Activated T-cell treated with anti-CD3 and anti-CD28 coated beads, Interleukin-2, amount 50 U/mL, for 1 hour (primary cell): ENCODE results near the gene DBT.
A peak's percentile ranks its signal among the peaks of the same experiment; 100 is the strongest.
"Not testable (repeated sequence)": the region's sequence is repeated elsewhere in the genome, so short reads cannot be mapped to it uniquely, and the experiment has no call there.

ENCODE experiments used
- DNase-seq: peaks from one replicate; pipeline ENCODE4 v3.0.0-alpha.2; 2020

DBT gene

DNA sequence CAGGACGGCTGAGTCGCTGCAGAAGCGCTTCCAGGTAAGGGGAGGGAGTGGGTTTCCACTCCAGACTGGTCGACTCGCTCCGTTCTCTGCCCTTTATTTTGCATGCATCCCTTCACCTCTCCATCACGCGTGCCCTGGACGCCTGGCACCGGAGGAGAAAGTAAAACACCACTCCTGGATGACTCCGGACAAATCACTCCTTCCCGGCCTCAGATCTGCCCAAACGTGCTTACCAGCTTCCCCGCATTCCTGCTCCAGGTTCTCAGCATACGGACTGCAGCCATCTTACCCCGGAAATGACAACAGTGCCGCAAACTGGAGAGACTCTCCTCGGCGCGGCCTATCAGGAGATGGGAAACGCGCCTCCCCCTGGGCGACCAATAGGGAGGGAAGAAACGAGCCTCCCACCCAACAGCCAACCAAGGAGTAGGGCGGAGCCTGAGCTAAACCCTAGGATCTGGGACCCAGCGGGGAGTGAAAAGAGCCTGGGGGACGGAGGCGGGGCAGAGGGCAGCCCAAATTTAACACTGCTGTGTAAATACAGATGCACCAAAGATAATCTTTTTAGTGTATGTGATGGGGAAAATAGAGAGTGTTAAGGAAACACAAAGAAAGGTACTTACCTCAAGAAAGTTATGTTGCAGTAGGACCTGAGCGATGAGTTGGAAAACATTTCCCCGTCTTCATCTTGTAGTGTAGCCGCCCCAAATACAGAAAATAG is at the start of gene DBT:
Gene DBT, minus strand, starts transcription at position 298 of the 721 bp plus-strand sequence. Its CDS starts 14 bp downstream, at position 284.
- DNase-seq = peak; percentile 86

DNA sequence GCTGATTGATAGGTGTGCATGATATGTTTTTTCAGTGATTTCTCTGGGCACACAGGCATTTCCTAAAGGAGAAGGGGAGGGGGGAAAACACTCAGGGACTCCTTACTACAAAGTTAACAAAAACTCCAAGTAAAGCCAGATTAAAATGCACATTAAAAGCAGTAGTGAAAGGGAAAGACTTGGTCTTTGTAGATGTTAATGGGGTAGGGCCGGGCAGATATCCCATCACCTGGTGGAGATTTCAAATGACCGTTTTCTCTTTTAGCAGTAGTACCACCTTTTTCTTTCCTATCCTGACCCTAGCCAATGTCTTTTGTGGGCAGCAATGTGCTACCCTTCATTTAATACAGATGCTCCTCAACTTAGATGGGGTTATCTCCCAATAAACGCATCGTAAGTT is 48.9 kb upstream of the DBT start:
- no peak for DNase-seq

DNA sequence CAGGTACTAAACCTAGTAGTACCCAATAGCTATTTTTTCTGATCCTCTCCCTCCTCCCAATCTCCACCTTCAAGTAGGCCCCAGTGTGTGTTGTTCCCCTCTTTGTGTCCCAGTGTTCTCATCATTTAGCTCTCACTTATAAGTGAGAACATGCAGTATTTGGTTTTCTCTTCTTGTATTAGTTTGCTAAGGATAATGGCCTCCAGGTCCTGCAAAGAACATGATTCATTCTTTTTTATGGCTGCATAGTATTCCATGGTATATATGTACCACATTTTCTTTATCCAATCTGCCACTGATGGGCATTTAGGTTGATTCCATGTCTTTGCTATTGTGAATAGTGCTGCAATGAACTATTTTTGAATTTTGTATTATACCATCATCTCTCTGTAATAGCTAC is 47.4 kb upstream of the DBT start:
- not testable (repeated sequence) for DNase-seq

DNA sequence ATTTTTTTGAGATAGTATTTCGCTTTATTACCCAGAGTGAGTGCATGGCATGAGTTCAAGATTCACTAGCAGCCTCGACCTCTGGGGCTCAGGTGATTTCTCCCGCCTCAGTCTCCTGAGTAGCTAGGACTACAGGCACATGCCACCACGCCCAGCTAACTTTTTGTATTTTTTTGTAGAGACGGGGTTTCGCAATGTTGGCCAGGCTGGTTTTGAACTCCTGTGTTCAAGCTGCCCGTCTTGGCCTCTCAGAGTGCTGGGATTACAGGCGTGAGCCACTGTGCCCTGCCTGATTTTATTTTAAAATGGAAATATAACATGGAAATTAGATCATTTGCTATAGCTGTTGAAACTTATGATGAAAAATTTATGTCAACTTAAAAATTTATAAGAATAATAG is 46.5 kb upstream of the DBT start:
- DNase-seq = no peak

DNA sequence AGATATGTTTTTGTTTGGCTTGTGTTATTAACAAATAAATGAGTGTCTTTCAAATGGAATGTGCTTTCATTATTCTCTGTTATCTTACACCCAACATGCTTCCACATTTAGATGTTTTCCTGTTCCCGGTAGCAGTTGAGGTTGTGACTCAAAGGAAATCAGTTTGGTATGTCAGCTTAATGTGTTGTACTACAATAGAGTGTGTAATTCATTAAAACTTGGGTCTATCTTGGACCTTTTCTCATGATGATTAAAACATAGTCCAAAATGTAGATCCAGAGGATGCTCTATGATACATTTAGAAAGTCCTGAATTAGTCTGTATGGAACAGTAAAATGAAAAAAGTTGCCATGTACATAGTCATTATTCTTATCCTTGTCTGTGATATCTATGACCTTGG is 43.1 kb upstream of the DBT start:
- no peak for DNase-seq

DNA sequence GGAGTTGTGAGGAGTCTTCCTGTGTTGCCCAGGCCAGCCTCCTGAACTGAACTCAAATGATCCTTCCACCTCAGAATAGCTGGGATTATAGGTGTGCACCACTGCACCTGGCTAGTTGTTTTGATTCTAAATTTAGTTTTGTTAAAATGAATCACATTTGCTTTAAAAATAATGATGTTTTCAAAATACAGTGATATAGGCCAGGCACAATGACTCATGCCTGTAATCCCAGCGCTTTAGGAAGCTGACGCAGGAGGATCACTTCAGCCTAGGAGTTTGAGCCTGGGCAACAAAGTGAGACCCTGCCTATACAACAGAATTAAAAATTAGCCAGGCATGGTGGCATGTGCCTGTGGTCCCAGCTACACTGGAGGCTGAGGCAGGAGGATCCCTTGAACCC is 40.7 kb upstream of the DBT start:
- DNase-seq = no peak

DNA sequence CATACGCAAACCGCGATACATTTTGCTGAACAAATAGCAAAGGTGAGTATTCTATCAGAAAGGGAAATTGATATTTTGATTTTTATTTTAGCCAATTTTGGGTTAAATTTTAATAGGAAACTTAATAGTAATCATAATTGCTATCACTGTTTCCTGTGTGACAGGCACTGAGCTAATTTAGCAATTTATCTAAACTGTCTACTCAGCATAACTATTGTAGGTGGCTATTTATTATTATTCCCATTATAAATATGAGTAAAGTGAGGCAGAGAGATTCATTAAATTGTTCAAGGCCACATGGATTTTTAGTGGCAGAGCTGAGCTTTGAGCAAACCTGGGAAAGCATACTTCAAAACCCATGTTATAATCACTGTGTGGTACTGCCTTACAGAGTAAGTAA is 37.5 kb upstream of the DBT start:
- no peak for DNase-seq

DNA sequence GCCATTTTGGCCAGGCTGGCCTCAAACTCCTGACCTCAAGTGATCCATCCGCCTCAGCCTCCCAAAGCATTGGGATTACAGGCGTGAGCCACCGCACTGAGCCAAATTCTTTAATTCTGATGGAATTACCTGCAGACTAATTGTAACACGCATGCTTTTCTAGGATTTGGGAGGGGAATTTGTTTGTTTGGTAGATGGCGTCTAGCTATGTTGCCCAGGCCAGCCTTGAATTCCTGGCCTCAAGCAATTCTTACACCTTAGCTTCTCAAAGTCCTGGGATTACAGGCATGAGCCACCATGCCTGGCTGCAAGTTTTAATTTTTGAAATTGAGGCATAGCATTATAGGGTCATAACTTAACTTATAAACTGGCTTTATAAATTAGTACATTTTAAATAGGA is 35.0 kb upstream of the DBT start:
- DNase-seq = no peak

DNA sequence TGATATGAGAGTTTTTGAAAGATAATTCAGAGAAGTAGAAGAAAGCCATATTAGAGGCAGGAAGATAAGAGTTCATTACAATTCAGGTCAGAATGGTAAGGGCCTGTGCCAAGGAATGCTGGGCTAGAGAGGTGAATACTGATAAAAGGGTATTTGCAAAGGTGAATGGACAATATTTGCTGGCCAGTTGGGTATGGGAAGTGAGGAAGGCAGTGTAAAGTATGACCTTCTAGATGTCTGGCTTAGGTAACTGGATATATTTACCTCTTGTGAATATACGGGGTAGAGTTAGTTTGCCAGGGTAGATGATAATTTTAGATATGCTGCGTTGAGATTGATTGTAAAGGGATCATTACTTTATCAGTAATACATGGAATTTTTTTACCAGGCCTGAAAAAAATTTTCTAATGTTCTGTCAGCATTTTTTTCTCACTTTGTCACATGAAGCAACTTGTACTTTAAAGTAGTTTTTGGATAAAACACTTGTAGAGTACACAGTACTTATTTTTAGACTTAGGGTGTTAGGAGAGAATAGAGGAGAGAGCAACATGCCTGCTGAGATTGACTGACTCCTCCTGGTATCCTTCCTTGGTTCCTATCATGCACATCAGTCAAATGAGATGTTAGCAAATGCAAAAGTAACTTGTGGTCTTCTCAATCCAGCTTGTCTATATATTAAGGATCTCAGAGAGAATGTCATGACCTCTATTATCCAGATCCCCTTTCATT is 30.5 kb upstream of the DBT start:
- DNase-seq = no peak

DNA sequence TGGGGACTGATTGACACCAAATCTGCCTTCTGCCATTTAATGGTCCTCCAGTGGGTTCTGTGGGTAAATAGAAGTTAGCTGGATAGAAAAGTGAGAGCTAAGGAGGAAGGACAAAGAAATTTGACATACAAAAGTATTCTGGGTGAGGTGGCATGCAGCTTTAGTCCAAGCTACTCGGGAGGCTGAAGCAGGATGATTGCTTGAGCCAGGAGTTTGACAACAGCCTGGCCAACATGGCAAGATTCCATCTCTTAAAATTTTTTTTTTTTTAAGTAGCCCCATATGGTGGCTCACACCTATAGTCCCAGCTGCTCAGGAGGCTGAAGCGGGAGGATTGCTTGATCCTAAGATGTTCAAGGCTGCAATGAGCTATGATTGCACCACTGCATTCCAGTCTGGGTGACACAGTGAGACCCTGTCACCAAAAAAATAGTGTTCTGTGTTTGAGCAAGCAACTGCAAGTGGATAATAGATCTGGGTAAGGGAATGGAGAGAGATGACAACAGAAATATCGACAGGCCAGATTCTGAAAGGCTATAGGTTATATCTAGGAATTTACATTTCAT is 29.8 kb upstream of the DBT start:
- DNase-seq = no peak

DNA sequence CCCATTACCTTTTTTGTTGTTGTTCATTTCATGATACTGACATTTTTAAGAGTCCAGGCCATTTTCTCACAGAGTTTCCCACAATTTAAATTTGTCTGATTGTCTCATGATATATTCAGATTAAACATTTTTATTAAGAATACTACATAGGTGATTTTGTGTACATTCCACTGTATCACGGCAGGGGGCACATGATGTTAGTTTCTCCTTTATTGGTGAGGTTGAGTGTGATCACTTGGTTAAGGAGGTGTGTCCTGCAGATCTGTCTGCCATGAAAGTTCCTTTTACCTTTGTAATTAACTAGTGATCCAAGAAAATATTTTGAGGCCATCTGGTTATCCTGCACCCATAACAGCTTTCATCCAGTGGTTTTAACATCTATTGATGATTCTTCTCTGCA is 28.2 kb upstream of the DBT start:
- DNase-seq = no peak

DNA sequence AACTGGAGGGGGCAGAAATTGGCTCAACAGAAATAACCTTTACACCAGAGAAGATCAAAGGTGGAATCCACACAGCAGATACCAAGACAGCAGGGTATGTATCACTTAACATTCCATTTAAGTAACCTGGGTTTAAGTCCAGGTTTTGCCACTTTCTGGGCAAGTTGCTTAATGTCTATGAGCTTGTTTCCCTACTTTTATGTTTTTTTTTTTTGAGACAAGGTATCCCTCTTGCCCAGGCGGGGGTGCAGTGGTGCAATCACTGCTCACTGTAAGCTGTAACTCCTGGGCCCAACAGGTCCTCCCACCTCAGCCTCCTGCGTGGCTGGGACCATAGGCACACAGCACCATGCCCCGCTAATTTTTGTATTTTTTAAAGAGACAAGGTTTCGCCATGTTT is 18.6 kb upstream of the DBT start:
- no peak for DNase-seq

DNA sequence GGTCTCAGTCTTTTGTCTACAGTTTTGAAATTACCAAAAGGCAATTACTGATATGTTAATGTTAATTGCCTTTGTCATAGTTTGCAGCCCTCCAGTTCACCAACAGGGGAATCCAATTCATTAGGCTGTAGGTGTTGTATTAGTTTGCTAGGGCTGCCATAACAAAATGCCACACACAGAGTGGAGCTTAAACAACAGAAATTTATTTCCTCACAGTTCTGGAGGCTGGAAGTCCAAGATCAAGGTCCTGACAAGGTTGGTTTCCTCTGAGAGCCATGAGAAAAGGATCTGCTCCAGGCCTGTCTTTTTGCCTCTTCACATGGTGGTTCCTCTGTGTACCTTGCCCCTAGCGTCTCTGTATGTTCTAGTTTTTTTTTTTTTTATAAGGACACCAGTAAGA is 17.6 kb upstream of the DBT start:
- DNase-seq = no peak

DNA sequence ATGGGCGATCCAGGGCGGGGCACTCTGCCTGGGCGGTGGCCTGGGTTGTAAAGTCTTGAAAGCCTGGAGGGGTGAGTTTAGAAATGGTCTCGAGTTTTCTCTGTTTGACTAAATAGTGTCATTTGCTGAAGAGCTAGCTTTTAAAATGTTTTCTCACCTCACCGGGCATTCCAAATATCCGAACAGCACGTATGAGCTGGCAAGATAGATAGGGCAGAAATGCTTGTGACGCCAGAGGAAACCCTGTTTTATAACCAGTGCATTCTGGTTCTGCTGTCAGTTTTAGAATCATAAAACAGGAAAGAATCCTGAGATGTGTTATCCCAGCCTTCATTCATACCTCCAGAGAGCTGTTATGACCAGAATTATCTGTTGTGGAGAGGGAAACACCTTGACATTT is 17.1 kb upstream of the DBT start:
- DNase-seq = no peak

DNA sequence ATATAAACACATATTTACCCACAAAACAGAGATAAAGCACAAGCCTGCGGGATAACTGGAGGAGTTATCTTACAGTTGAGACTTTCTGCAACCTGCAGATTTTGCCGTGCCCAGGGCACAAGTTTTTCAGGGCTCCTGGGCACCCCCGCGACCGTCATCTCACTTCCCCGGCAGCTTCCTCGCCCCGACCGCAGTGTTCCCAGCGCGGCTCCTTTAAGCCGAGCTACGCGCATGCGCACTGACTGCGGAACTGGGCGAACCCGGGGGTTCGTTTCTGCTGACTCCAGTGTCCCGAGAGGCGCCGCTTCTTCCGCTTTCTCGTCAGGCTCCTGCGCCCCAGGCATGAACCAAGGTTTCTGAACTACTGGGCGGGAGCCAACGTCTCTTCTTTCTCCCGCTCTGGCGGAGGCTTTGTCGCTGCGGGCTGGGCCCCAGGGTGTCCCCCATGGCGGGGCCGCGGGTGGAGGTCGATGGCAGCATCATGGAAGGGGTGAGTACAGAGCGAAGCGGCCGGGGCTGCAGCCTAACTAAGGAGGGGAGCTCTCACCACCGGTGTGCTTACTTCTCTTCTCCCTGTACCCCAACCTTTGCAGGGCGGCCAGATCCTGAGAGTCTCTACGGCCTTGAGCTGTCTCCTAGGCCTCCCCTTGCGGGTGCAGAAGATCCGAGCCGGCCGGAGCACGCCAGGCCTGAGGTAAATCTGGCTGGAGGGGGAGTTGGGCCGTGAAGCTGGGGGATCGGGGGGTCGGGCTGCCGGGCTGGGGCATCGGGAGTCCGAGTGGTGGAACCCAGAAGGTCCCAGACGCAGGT is 16.5 kb upstream of the DBT start, which contains the start of gene RTCA:
Gene RTCA, plus strand, starts transcription at position 286 of the 810 bp plus-strand sequence. Its CDS starts 160 bp downstream, at position 446.
- DNase-seq = peak; percentile 93

DNA sequence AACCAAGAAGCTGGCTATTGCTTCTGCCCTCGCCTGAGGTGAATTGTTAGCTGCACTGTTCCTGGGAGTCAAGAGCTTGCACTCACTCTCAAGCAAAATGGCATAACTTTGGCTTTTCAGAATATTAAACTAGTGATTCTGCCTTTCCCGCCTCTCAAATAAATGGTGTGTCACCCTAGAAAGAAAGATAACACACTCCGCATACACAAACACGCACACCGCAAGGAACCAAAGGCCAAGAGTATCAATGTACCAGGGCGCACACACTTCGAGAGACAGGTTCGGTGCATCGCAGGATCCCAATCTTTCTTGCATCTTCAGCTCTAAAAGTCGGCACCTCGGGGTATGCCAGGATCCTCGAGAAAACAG is 15.9 kb upstream of the DBT start:
- DNase-seq = no peak

DNA sequence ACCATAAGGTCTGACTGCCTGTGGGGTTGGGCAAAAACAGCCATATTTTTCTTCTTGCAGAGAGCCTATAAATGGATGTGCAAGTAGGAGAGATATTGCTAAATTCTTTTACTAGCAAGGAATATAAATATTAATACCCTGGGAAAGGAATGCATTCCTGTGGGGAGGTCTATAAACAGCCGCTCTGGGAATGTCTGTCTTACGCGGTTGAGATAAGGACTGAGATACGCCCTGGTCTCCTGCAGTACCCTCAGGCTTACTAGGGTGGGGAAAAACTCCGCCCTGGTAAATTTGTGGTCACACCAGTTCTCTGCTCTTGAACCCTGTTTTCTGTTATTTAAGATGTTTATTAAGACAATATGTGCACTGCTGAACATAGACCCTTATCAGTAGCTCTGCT is 14.4 kb upstream of the DBT start:
- DNase-seq = not testable (repeated sequence)

DNA sequence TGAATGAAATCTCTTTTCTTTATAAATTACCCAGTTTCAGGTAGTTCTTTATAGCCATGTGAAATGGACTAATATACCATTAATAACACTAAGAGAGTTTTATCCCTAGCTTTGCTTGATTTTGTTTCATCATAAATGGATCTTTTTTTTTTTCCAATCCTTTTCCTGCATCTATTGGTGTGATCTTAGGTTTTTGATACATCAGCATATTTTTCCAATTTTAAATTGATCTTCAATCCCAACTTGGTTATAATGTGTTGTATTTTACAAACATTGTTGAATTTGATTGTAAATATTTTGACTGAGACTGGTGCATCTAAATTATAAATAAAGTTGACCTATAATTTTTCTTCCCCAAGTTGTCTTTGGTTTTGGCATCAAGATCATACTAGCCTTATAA is 12.1 kb upstream of the DBT start:
- no peak for DNase-seq

DNA sequence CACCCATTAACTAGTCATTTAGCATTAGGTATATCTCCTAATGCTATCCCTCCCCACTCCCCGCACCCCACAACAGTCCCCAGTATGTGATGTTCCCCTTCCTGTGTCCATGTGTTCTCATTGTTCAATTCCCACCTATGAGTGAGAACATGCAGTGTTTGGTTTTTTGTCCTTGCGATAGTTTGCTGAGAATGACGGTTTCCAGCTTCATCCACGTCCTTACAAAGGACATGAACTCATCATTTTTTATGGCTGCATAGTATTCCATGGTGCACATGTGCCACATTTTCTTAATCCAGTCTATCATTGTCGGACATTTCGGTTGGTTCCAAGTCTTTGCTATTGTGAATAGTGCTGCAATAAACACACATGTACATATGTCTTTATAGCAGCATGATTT is 8.8 kb upstream of the DBT start:
- DNase-seq = not testable (repeated sequence)

DNA sequence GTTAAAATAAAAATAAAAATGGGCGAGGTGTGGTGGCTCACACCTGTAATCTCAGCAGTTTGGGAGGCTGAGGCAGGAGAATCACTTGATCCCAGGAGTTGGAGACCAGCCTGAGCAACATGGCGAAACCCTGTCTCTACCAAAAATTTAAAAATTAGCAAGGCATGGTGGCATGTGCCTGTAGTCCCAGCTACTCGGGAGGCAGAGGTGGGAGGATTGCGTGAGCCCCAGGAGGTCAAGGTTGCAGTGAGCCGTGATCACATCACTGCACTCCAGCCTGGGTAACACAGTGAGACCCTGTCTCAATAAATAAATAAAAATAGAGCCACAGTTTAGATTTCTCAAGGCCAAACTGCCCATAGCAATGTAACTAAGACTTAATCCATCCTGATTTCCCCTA is 6.6 kb upstream of the DBT start:
- DNase-seq = not testable (repeated sequence)

DNA sequence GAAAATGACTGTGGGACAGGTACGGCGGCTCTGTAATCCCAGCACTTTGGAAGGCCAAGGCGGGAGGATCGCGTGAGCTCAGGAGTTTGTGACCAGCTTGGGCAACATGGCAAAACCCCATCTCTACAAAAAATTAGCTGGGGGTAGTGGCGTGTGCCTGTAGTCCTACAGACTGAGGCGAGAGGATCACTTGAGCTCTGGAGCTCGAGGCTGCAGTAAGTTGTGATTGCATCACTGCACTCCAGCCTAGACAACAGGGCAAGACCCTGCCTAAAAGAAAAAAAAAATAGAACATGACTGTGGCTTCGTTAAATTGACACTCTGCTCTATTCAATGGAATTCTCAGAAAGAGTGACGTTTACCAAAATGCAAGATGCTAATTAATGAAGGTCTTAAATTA is 3.9 kb upstream of the DBT start:
- no peak for DNase-seq

DNA sequence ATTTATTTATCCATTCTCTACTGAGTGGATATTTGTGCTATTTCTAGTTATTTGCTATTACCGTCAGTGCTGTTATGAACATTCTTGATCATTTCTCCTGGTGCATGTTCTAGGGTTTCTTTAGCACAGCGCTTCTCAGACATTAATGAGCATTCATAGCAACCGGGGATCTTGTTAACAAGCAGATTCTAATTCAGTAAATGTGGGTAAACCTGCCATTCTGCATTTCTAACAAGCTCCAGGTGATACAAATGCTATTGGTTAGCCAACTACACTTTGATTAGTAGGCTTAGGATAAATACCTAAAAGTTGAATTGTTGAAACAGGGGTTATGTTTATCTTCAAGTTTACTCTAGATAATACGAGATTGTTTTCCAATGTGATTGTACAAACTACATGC is 3.3 kb upstream of the DBT start:
- DNase-seq = no peak

DNA sequence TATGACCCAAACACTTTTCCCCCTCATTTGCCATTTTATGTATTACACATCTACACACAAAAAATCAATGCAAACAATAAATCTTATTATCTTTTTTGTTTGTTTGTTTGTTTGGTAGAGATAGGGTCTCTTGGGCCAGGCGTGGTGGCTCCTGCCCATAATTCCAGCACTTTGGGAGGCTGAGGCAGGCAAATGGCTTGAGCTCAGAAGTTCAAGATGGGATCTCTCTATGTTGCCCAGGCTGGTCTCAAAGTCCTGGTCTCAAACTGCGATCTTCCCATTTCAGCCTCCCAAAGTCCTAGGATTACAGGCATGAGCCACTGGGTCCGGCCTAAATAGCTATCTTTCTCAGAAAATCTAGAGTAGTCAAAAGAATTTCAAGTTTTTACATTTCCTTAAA is 1.2 kb upstream of the DBT start:
- DNase-seq = no peak

DNA sequence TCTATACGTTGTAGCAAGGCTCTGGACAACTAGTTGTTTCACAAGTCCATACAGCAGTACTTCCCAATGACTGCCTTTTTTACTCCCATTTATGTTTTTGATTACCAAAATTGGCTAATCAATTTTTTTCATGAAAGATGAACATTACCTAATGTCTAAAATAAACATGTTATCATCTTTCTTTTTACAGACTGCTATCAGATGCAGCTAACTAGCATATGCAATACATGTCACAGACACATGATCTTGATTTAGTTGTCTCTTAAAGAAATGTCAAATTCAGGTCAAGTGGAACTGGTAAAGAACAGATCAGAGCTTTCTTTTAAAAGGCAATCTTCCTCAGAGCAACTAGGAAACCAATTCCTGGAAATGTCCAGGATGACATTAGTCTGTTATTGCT is 630 bp upstream of the DBT start:
- no peak for DNase-seq
